GM18499 (cell line): ENCODE data around the gene MDP1.
"Not testable (repeated sequence)": the region's sequence is repeated elsewhere in the genome, so short reads cannot be mapped to it uniquely, and the experiment has no call there.

ENCODE experiments used
- ATAC-seq: cut with Tn5 transposase; IDR thresholded peaks from one replicate; pipeline ENCODE4 v1.9.1; 2021; ENCODE audit warnings: moderate number of reproducible peaks; ENCODE audit not compliant: insufficient read depth, unreplicated experiment

MDP1 gene

GRCh38 chr14:24252289-24253124 lies 36.6 kb upstream of the MDP1 start:
- no peak for ATAC-seq

GRCh38 chr14:24251880-24252288 lies 36.0 kb upstream of the MDP1 start:
- ATAC-seq = no peak

- no peak for ATAC-seq
These were observed 34.5 kb upstream of the MDP1 start for GRCh38 chr14:24250354-24250753.

- ATAC-seq = no peak
These were observed 33.6 kb upstream of the MDP1 start for GRCh38 chr14:24249230-24250021.

- ATAC-seq = no peak
These were observed 31.6 kb upstream of the MDP1 start for GRCh38 chr14:24247422-24247821.

- no peak for ATAC-seq
These were observed 30.9 kb upstream of the MDP1 start for GRCh38 chr14:24246765-24247212.

- not testable (repeated sequence) for ATAC-seq
These were observed 29.5 kb upstream of the MDP1 start for GRCh38 chr14:24245350-24245749.

GRCh38 chr14:24243336-24243836 lies 27.5 kb upstream of the MDP1 start:
- no peak for ATAC-seq

- ATAC-seq = peak; percentile 36
These were observed 26.1 kb upstream of the MDP1 start for GRCh38 chr14:24241829-24242443.

- ATAC-seq = no peak
These were observed 24.4 kb upstream of the MDP1 start for GRCh38 chr14:24240110-24240918.

- ATAC-seq = no peak
These were observed 22.7 kb upstream of the MDP1 start for GRCh38 chr14:24238527-24239037.

- no peak for ATAC-seq
These were observed 22.3 kb upstream of the MDP1 start for GRCh38 chr14:24238123-24238522.

- ATAC-seq = no peak
These were observed 21.6 kb upstream of the MDP1 start for GRCh38 chr14:24237463-24237955.

GRCh38 chr14:24236689-24237462 lies 21.0 kb upstream of the MDP1 start:
- no peak for ATAC-seq

- no peak for ATAC-seq
These were observed 20.2 kb upstream of the MDP1 start for GRCh38 chr14:24235804-24236688.

GRCh38 chr14:24234095-24235005 lies 18.5 kb upstream of the MDP1 start:
- no peak for ATAC-seq

GRCh38 chr14:24233538-24233866 lies 17.6 kb upstream of the MDP1 start:
- no peak for ATAC-seq
